PC-9 (cell line): ENCODE data around the gene DNAAF6. TPM values are rescaled to one million over a fixed set of nuclear protein-coding genes. Genes with fewer than 3 reads are reported as not detected.

ENCODE experiments used
- BruUV-seq: library from RNA; stranded (reverse); fragments of 400-500 nt; replicated peaks from 2 replicates; lab custom pipeline; 2021; lab: Mats Ljungman, UMichigan
- CTCF ChIA-PET: fragments of 300-600 bp; sonication (Branson Sonifier 250); formaldehyde crosslinking; loops from one replicate; lab custom pipeline; 2022; ENCODE audit warnings: antibody characterized with exemption; lab: Charles Lee
- POLR2A ChIA-PET: fragments of 300-600 bp; sonication (Branson Sonifier 250); formaldehyde crosslinking; loops from one replicate; lab custom pipeline; 2022; ENCODE audit warnings: antibody characterized with exemption; ENCODE audit not compliant: unreplicated experiment; lab: Charles Lee
- DNase-seq, 2 experiments: peaks; one replicate each; pipeline versions ENCODE4 v3.0.0 to v3.0.0-alpha.2; 2015 to 2022; ENCODE audit warnings: mixed read lengths in 1 of 2
- H2AFZ ChIP-seq: fragments of 200-600 bp; sonication (generic); 2 replicates; pipeline ENCODE4 v1.8.1; 2017; ENCODE audit warnings: antibody characterized with exemption
- H3F3A ChIP-seq: fragments of 200-600 bp; sonication (generic); 2 replicates; pipeline ENCODE4 v1.8.1; 2017; ENCODE audit warnings: antibody characterized with exemption, mild to moderate bottlenecking, low read depth; ENCODE audit not compliant: insufficient read depth
- H3K27ac ChIP-seq: fragments of 200-600 bp; sonication (generic); 2 replicates; pipeline ENCODE4 v1.6.1; 2016; ENCODE audit warnings: mixed run types
- H3K27me3 ChIP-seq: fragments of 200-600 bp; sonication (generic); 2 replicates; pipeline ENCODE4 v1.6.1; 2016; ENCODE audit warnings: low read depth, mixed run types; ENCODE audit not compliant: insufficient read depth
- H3K36me3 ChIP-seq: fragments of 200-600 bp; sonication (generic); 2 replicates; pipeline ENCODE4 v1.6.1; 2016; ENCODE audit warnings: low read depth, mixed run types
- H3K4me1 ChIP-seq: fragments of 200-600 bp; sonication (generic); replicated peaks from 2 replicates; pipeline ENCODE4 v1.6.1; 2016; ENCODE audit warnings: mixed run types; ENCODE audit not compliant: insufficient read depth
- H3K4me2 ChIP-seq: fragments of 200-600 bp; sonication (generic); 2 replicates; pipeline ENCODE4 v1.6.1; 2017; ENCODE audit warnings: mixed run types
- H3K4me3 ChIP-seq: fragments of 200-600 bp; sonication (generic); 2 replicates; pipeline ENCODE4 v1.6.1; 2016; ENCODE audit warnings: mixed run types
- H3K79me2 ChIP-seq: fragments of 200-600 bp; sonication (generic); 2 replicates; pipeline ENCODE4 v1.6.1; 2017; ENCODE audit warnings: low read depth, mixed run types
- H3K9me2 ChIP-seq: fragments of 200-600 bp; sonication (generic); 2 replicates; pipeline ENCODE4 v1.8.1; 2017; ENCODE audit warnings: mild to moderate bottlenecking; ENCODE audit not compliant: insufficient read depth
- H3K9me3 ChIP-seq: fragments of 200-600 bp; sonication (generic); 2 replicates; pipeline ENCODE4 v1.8.1; 2016; ENCODE audit warnings: low read depth; ENCODE audit not compliant: insufficient read depth
- H4K20me1 ChIP-seq: fragments of 200-600 bp; sonication (generic); 2 replicates; pipeline ENCODE4 v1.8.1; 2017; ENCODE audit not compliant: insufficient read depth
- EZH2 ChIP-seq: fragments of 200-600 bp; sonication (generic); IDR thresholded peaks from 2 replicates; pipeline ENCODE4 v1.8.0; 2017; ENCODE audit warnings: antibody characterized with exemption, low read depth
- intact Hi-C: fragments of 100-400 bp; cut with micrococcal nuclease; formaldehyde crosslinking; loops from one replicate; pipeline ENCODE4 v1.10.0; 2022; ENCODE audit not compliant: unreplicated experiment
- total RNA-seq: library from RNA; stranded (reverse); gene quantifications from 2 replicates; pipeline ENCODE4 v1.2.3, GENCODE V29; 2021
- TF ChIP-seq, protein P1 (sequence below): fragments of 200-600 bp; sonication (generic); conservative IDR thresholded peaks from 2 replicates; pipeline ENCODE4 v1.6.1; 2017; ENCODE audit warnings: mixed run types, antibody characterized with exemption, mild to moderate bottlenecking, moderate library complexity

The DNAAF6 gene
- total RNA-seq, 1 experiment from 2014 or later: not detected

DNA sequence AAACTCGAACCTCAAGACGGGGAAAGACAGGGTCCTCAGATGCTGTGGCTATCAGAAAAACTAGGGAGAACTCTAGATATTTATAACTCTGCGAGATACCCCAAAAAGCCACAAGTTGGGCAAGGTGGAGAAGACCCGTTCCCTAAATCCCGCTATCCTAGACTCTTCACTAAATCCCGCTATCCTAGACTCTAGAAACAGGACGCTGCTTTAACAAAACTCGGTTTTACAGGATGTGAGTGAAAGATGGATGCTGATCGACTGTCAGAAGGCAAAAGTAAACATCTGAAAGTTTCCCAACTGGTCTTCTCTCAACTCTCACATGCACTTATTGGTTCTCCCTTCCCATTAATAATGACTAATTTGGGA, 270 bp downstream of the DNAAF6 start:
- Histone ChIP-seq H3K4me2 (peak overlapping the region; percentile 89), H3K27me3 (no peaks in the 10 kb centered on the region), H3K36me3 (no peaks in the 10 kb centered on the region), H3K27ac (no peak overlapping the region), H4K20me1 (no peaks in the 10 kb centered on the region), H3F3A (peaks cover 10% of the 10 kb centered on the region), H3K4me1 (peaks cover 13% of the 10 kb centered on the region; the same call in 1 of the 2 replicates), H2AFZ (peak overlapping the region; percentile 99; the same call in 1 of the 2 replicates), H3K9me2 (no peaks in the 10 kb centered on the region), H3K79me2 (peaks cover 25% of the 10 kb centered on the region), H3K9me3 (no peaks in the 10 kb centered on the region), H3K4me3 (peak overlapping the region; percentile 74; the same call in 1 of the 2 replicates)
- CTCF ChIA-PET: no interaction called here
- TF ChIP-seq, protein P1, sequence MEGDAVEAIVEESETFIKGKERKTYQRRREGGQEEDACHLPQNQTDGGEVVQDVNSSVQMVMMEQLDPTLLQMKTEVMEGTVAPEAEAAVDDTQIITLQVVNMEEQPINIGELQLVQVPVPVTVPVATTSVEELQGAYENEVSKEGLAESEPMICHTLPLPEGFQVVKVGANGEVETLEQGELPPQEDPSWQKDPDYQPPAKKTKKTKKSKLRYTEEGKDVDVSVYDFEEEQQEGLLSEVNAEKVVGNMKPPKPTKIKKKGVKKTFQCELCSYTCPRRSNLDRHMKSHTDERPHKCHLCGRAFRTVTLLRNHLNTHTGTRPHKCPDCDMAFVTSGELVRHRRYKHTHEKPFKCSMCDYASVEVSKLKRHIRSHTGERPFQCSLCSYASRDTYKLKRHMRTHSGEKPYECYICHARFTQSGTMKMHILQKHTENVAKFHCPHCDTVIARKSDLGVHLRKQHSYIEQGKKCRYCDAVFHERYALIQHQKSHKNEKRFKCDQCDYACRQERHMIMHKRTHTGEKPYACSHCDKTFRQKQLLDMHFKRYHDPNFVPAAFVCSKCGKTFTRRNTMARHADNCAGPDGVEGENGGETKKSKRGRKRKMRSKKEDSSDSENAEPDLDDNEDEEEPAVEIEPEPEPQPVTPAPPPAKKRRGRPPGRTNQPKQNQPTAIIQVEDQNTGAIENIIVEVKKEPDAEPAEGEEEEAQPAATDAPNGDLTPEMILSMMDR: no peak
- TF ChIP-seq EZH2: no peak
- BruUV-seq: no TSS peak
- no peak for DNase-seq
- POLR2A ChIA-PET: no interaction called here
- intact Hi-C loops: loop anchor here (2.0 to 5.0 kb wide), 2 partner anchors 89 to 206 kb away; partner anchors contain the start of genes MORC4 and RBM41

DNA sequence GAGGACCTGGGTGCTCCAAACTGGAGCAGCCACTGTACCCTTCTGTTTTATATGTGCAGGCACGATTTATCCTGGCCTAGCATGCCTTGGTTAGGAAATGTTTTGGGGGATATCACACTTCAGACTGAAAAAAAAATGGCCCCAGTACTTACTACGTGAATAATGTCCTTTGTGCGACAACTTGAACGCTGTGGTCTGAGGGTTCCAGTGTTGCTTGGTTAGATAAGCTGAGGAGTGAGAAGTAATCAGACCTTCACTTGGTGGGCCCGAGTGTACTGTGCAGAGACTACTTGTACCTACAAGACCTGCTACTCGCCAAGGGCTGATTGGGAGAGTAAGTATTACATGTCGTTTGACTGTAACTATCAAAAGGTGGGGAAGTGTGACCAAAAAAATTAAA, 678 bp downstream of the DNAAF6 start:
- Histone ChIP-seq H2AFZ (peak overlapping the region; percentile 99; the same call in 1 of the 2 replicates), H3K79me2 (peaks cover 21% of the 10 kb centered on the region), H3K4me3 (no peak overlapping the region), H3K4me2 (0 out of 2 replicates have a peak overlapping the region, but pooled peaks have one; percentile 89), H3K9me2 (no peaks in the 10 kb centered on the region), H3K27ac (no peak overlapping the region), H3K36me3 (no peaks in the 10 kb centered on the region), H4K20me1 (no peaks in the 10 kb centered on the region), H3K4me1 (peaks cover 13% of the 10 kb centered on the region; the same call in 1 of the 2 replicates), H3F3A (peaks cover 10% of the 10 kb centered on the region), H3K27me3 (no peaks in the 10 kb centered on the region), H3K9me3 (no peaks in the 10 kb centered on the region)
- intact Hi-C loops: loop anchor here (2.0 to 5.0 kb wide), 2 partner anchors 90 to 206 kb away; partner anchors contain the start of genes MORC4 and RBM41
- no TSS peak for BruUV-seq
- CTCF ChIA-PET: no interaction called here
- POLR2A ChIA-PET: no interaction called here
- TF ChIP-seq, protein P1: no peak
- TF ChIP-seq EZH2: no peak
- no peak for DNase-seq

DNA sequence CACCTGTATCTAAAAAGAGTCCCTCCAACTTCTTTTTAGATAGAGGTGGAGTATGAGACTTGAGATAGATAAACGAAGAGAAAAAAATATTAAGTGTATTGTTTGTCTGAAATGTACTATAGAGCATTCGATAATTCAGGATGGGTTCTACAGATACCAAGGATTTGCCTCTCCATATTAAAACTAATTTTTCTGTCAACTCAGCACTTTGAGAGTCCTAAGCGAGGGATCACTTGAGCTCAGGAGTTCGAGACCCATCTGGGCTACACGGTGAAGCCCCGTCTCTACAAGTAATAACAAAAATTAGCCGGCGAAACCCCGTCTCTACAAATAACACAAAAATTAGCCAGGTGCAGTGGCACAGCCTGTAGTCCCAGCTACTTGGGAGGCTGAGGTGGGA, 1.5 kb downstream of the DNAAF6 start:
- TF ChIP-seq, protein P1: no peak
- no peak for TF ChIP-seq EZH2
- peaks cover 17% of the 10 kb centered on the region for H3K79me2 ChIP-seq
- H3K4me1 ChIP-seq: peaks cover 13% of the 10 kb centered on the region; the same call in 1 of the 2 replicates
- CTCF ChIA-PET: no interaction called here
- POLR2A ChIA-PET: no interaction called here
- no peaks in the 10 kb centered on the region for H3K36me3 ChIP-seq
- no peaks in the 10 kb centered on the region for H3K9me3 ChIP-seq
- no peaks in the 10 kb centered on the region for H3K9me2 ChIP-seq
- H3K4me2 ChIP-seq: no peak overlapping the region
- no peak for DNase-seq
- no peak overlapping the region for H3K4me3 ChIP-seq
- intact Hi-C loops: loop anchor here (2.0 to 5.0 kb wide), 2 partner anchors 91 to 207 kb away; partner anchors contain the start of genes MORC4 and RBM41
- H3K27ac ChIP-seq: no peak overlapping the region
- no peaks in the 10 kb centered on the region for H3K27me3 ChIP-seq
- H4K20me1 ChIP-seq: no peaks in the 10 kb centered on the region
- peaks cover 10% of the 10 kb centered on the region for H3F3A ChIP-seq
- no TSS peak for BruUV-seq
- no peak overlapping the region for H2AFZ ChIP-seq
